ENCODE measurements around the gene RNFT2. TPM values are rescaled to one million over a fixed set of nuclear protein-coding genes. Genes with fewer than 3 reads are reported as not detected.

Gene RNFT2
- total RNA-seq, 1 experiment from 2014 or later: 12.6 TPM

- Histone ChIP-seq H3K9ac (ENCODE audit: low read length) (no peak overlapping the region), H3K9me2 (replicated peaks; ENCODE audit: low read length) (no peaks in the 10 kb centered on the region), H3K27me3 (ENCODE audit: low read length) (peaks cover 8% of the 10 kb centered on the region), H3K27ac (ENCODE audit: low read length) (no peak overlapping the region), H3F3A (ENCODE audit: low read length, unreplicated experiment) (no peaks in the 10 kb centered on the region), H3K4me1 (ENCODE audit: insufficient read depth, low read length) (peaks cover 13% of the 10 kb centered on the region), H3K79me2 (ENCODE audit: low read length) (peaks cover 1% of the 10 kb centered on the region; the same call in 1 of the 2 replicates), H2AFZ (ENCODE audit: low read length) (no peak overlapping the region), H4K20me1 (ENCODE audit: low read length) (no peaks in the 10 kb centered on the region), H3K9me3 (ENCODE audit: low read length) (no peaks in the 10 kb centered on the region), H3K4me3 (ENCODE audit: low read length) (no peak overlapping the region), H3K4me2 (ENCODE audit: low read length) (no peak overlapping the region), H3K36me3 (ENCODE audit: low read depth, low read length) (peaks cover 22% of the 10 kb centered on the region)
- ChIA-PET CTCF (no interaction called here), POLR2A (ENCODE audit: unreplicated experiment) (no interaction called here)
- no peak for DNase-seq
- TF ChIP-seq EZH2phosphoT487 (IDR thresholded peaks at IDR 0.05; ENCODE audit: borderline replicate concordance, low read length) (no peak), EZH2 (IDR thresholded peaks at IDR 0.05; ENCODE audit: low read length, unreplicated experiment) (no peak), CTCF (conservative IDR thresholded peaks at IDR 0.05; ENCODE audit: low read depth, low read length) (no peak)
- intact Hi-C loops (cut with micrococcal nuclease): no loop called here
- no peak for ATAC-seq
- BruUV-seq (replicated peaks): no TSS peak
These were observed 25.4 kb upstream of the RNFT2 start for GRCh38 chr12:116712458-116713303.

GRCh38 chr12:116713527-116713926 is 24.6 kb upstream of the RNFT2 start:
- Histone ChIP-seq H3K4me3 (ENCODE audit: low read length) (no peak overlapping the region), H3K9ac (ENCODE audit: low read length) (no peak overlapping the region), H3K36me3 (ENCODE audit: low read depth, low read length) (peaks cover 25% of the 10 kb centered on the region), H3K9me3 (ENCODE audit: low read length) (no peaks in the 10 kb centered on the region), H4K20me1 (ENCODE audit: low read length) (peaks cover 5% of the 10 kb centered on the region; the same call in 1 of the 2 replicates), H3K27ac (ENCODE audit: low read length) (no peak overlapping the region), H3K9me2 (replicated peaks; ENCODE audit: low read length) (no peaks in the 10 kb centered on the region), H3K4me1 (ENCODE audit: insufficient read depth, low read length) (peaks cover 20% of the 10 kb centered on the region), H3F3A (ENCODE audit: low read length, unreplicated experiment) (no peaks in the 10 kb centered on the region), H3K27me3 (ENCODE audit: low read length) (peaks cover 8% of the 10 kb centered on the region), H3K79me2 (ENCODE audit: low read length) (peaks cover 8% of the 10 kb centered on the region; the same call in 1 of the 2 replicates), H2AFZ (ENCODE audit: low read length) (no peak overlapping the region), H3K4me2 (ENCODE audit: low read length) (no peak overlapping the region)
- intact Hi-C loops (cut with micrococcal nuclease): no loop called here
- CTCF ChIA-PET: no interaction called here
- ATAC-seq: no peak
- DNase-seq: no peak
- POLR2A ChIA-PET (ENCODE audit: unreplicated experiment): no interaction called here
- BruUV-seq (replicated peaks): TSS peak; percentile 3
- peak; percentile 39 for TF ChIP-seq CTCF (conservative IDR thresholded peaks at IDR 0.05; ENCODE audit: low read depth, low read length)
- no peak for TF ChIP-seq EZH2 (IDR thresholded peaks at IDR 0.05; ENCODE audit: low read length, unreplicated experiment)

- BruUV-seq (replicated peaks): no TSS peak
- peaks cover 21% of the 10 kb centered on the region for H3K4me1 ChIP-seq (ENCODE audit: insufficient read depth, low read length)
- H3K27ac ChIP-seq (ENCODE audit: low read length): no peak overlapping the region
- peaks cover 5% of the 10 kb centered on the region; the same call in 1 of the 2 replicates for H4K20me1 ChIP-seq (ENCODE audit: low read length)
- H3K27me3 ChIP-seq (ENCODE audit: low read length): peaks cover 7% of the 10 kb centered on the region
- intact Hi-C loops (cut with micrococcal nuclease): no loop called here
- ATAC-seq (no peak), DNase-seq (no peak)
- no peak for TF ChIP-seq EZH2 (IDR thresholded peaks at IDR 0.05; ENCODE audit: low read length, unreplicated experiment)
- TF ChIP-seq CTCF (conservative IDR thresholded peaks at IDR 0.05; ENCODE audit: low read depth, low read length): no peak
- TF ChIP-seq EZH2phosphoT487 (IDR thresholded peaks at IDR 0.05; ENCODE audit: borderline replicate concordance, low read length): no peak
- no peak overlapping the region for H3K9ac ChIP-seq (ENCODE audit: low read length)
- H3F3A ChIP-seq (ENCODE audit: low read length, unreplicated experiment): no peaks in the 10 kb centered on the region
- no peaks in the 10 kb centered on the region for H3K9me3 ChIP-seq (ENCODE audit: low read length)
- no peak overlapping the region for H3K4me2 ChIP-seq (ENCODE audit: low read length)
- CTCF ChIA-PET: no interaction called here
- H2AFZ ChIP-seq (ENCODE audit: low read length): no peak overlapping the region
- POLR2A ChIA-PET (ENCODE audit: unreplicated experiment): no interaction called here
- H3K4me3 ChIP-seq (ENCODE audit: low read length): no peak overlapping the region
- peaks cover 8% of the 10 kb centered on the region; the same call in 1 of the 2 replicates for H3K79me2 ChIP-seq (ENCODE audit: low read length)
- H3K36me3 ChIP-seq (ENCODE audit: low read depth, low read length): peaks cover 25% of the 10 kb centered on the region
- no peaks in the 10 kb centered on the region for H3K9me2 ChIP-seq (replicated peaks; ENCODE audit: low read length)
These were observed 23.9 kb upstream of the RNFT2 start for GRCh38 chr12:116714175-116714574.

All from PC-3 (cell line).